HG03575 (cell line): ENCODE data around the gene BCKDHB.
"Not testable (repeated sequence)": the region's sequence is repeated elsewhere in the genome, so short reads cannot be mapped to it uniquely, and the experiment has no call there.

Source experiments
- ATAC-seq: cut with Tn5 transposase; IDR thresholded peaks from one replicate; pipeline ENCODE4 v1.9.1; 2021; ENCODE audit not compliant: unreplicated experiment, insufficient number of reproducible peaks, low FRiP score; ENCODE audit errors: extremely low read depth

BCKDHB gene

GRCh38 chr6:80106418-80107235, at the start of gene BCKDHB:
TSS of gene BCKDHB (plus strand) at chr6:80106671. CDS start at chr6:80106694, 23 bp downstream.
- ATAC-seq: peak; percentile 91

DNA sequence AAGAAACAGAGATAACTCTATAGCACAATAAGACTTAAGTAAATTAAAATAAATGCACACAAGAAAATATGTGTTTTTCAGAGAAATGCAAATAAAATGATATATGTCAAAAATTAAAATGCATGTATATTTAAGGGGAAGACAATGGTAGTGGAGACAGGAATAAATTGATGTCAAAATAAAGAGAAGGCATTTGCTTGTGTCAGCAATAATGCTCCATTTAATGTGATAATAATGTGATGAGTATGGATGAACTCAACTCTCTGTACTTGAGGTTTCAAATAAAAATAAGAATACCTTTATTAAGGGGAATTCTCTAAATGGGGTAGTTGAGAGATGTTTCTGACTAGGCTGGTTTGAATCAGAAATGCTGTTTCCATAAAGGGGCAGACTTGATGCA, 45.7 kb upstream of the BCKDHB start:
- ATAC-seq: no peak

DNA sequence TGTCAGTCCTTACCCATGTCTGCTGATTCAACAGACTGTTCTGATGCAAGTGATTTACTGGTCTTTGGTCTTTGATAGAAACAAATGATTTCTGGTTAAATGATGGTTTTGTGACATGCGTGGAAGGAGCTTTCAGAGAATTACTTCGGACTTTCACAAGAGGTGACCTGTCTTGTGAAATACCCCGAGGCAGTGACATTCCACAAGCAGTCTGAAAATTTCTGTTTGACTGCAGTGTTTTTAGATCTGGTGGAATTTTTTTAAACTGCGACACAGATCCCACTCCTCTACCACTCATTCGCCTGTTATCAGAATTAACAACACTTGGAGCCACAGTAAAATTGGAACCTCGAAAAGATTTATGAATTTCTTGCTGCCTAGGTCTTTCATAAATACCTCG, 38.3 kb upstream of the BCKDHB start:
- ATAC-seq: not testable (repeated sequence)

- not testable (repeated sequence) for ATAC-seq
Observed at GRCh38 chr6:80070431-80070830, 36.0 kb upstream of the BCKDHB start.

GRCh38 chr6:80077067-80077466, 29.4 kb upstream of the BCKDHB start:
- no peak for ATAC-seq

DNA sequence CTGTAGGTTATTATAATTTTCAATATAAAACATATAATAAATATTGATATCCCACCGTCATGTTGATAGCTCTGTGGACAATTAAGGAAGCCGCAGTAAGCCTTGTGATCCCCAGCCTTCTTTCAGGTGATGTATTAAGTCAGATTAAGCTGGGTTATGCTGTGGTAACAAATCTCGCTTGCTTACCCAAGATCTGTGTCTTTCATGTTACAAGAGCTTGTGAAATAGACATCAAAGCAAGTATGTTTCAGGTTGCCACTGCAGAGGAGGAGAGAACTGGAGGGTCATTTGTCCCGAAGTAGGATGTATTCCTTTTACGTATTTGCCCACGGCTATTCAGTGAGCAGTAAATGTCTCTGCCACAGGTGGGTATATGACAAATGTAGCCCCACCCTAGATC, 17.8 kb upstream of the BCKDHB start:
- ATAC-seq: no peak

DNA sequence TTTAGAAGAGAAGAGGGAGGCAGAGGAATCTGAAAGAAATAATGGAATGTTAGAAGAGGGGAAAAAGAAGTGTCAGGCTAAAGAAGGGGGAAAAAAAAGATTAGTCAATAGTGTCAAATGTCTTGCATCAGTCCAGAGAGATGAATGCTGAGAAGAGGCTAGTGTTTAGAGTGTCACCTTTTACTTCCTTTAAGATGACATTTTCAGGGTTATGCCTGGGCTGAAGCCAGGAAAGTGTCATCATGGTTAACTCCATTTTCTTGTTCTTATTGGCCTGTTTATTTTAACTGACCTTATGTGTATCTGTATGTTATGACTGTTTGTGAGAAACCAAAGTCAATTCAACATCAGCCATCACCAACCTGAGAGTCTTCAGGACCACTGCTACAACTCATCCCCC, 15.0 kb upstream of the BCKDHB start:
- no peak for ATAC-seq

- ATAC-seq: no peak
Observed at GRCh38 chr6:80094017-80094416, 12.5 kb upstream of the BCKDHB start.

DNA sequence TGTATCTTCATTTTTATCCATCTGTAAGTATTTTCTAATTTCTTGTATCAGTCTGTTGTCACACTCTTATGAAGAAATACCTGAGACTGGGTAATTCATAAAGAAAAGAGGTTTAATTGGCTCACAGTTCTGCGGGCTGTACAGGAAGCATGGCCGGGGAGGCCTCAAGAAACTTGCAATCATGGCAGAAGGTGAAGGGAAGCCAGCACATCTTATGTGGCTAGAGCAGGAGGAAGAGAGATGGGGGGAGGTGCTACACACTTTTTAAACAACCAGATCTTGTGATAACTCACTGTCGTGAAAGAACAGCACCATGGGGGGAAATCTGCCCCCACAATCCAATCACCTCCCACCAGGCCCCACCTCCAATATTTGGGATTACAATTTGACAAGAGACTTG, 10.9 kb upstream of the BCKDHB start:
- ATAC-seq: no peak

GRCh38 chr6:80098392-80098791, 8.1 kb upstream of the BCKDHB start:
- ATAC-seq: no peak

DNA sequence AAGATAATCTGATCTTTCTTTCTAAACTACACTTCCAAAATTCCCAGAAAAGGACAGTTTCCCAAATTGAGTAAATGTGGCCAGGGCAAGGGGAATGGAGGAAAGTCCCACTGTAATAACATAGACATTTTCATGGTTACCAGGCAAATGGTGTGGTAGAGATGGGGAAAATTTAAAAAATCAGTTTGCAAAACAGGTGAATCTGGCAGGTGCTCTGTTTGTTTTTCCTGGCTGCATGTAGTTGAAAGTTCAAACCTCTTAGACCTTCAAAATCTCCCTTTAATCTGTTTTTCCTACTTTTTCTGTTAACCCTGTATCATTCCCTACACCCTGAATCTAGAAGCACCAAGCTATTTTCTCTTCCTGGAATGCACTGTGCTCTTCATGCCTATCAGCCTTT, 2.0 kb upstream of the BCKDHB start:
- ATAC-seq: no peak

DNA sequence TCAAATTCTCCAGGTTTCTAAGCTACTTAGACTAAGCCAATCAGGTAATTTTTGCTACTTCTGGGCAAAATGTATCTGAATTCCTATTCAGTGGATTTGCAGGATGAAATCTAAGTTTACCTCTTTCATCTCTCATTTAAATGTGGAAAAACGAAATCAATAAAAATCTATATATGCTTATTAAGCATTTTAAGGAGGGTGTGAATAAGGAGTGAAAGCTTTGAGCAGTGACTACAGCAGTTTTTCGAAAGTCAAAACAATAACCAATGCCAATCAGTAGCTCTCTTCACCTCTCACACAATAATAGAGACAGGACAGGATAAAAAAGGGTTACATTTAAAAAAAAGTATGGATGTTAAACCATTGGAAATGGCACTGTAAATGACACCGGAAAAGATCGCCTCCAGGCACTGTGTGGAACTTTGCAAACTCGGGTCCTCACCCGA, 476 bp upstream of the BCKDHB start:
- ATAC-seq: peak; percentile 12

GRCh38 chr6:80122576-80122975, 16.1 kb downstream of the BCKDHB start:
- not testable (repeated sequence) for ATAC-seq

DNA sequence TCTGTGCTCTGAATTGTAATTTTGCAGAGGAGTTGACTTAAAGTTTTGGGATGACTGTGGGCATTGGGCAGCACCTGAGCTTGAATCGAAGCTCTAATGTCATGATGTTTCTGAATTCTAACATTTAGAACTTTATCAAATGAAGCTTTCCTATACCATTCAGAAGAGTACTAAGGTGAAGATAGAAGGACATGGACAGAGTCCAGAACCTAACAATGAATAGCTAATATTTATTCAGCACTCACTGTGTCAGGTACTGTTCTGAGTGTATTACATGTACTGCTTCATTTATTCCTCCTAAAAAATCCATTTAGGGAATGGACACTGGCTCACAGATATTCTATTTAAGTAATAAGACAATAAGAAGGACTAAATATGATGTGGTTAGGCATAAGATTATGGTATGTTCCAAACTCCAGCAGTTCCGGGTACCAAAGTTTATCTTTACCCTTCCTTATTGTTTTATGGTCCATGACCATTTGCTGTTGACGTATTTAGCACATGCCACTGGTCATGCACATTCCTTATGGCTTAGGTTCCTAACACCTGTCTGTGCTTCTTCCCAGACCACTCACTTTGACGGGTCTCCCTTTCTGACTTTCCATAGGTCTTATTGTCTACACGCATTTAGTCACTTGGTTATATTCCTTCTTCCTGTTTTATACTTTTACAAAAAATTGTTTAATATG, 20.3 kb downstream of the BCKDHB start:
- ATAC-seq: no peak

GRCh38 chr6:80129485-80129884, 23.0 kb downstream of the BCKDHB start:
- ATAC-seq: no peak

DNA sequence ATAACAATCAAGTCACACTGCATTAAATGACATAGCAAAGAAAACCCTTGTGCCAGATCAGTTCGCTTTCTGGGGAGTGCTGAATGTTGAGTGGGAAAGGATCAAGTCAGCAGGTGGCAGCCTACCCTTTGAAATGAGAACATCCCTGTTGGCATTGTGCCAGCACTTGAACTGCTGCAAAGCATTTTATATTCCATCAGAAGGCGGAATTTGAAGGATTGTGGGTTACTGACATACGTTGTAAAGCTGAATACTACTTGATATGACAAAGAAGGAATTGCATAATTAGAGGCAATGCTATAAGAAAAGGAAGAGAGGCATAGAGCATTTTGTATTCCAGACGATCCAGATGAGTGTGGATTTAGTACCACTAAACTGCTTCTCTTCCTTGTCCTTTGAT, 26.5 kb downstream of the BCKDHB start:
- ATAC-seq: no peak

DNA sequence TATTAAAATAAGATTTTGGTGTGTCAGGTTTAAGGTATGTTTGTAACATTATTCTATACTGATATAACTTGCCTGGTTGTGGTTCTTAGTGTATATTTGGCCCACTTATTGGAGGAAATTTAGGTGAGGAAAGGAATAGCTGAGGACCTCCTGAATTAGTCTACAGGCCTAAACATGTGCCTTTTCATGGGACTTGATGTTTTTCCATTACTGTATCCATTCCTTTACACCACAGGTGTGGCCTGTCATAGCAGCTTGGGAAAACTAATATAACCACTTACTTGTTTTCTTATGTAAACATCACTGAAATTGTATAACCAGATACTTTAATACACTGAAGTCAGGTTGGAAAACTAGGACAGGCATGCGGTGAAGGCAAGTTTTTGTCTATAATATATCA, 27.6 kb downstream of the BCKDHB start:
- ATAC-seq: no peak

DNA sequence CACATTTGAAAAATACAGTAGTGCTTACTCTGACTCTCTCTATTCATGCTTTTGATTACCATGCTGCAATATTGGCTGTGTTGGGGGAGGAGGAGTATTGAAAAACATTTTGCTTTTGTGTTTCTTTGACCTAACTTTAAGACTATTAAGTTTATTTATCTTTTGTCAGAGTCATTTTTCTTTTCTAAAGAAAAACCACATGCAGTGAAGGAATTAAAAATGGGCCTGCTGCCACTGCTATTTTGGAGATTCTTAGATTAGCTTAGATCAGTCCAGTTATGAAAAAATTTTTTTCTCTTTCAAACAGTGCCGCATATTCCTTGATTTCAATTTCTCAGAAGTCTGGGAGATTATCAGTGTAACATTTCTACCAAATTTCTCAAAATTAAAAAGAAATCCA, 36.1 kb downstream of the BCKDHB start:
- no peak for ATAC-seq

DNA sequence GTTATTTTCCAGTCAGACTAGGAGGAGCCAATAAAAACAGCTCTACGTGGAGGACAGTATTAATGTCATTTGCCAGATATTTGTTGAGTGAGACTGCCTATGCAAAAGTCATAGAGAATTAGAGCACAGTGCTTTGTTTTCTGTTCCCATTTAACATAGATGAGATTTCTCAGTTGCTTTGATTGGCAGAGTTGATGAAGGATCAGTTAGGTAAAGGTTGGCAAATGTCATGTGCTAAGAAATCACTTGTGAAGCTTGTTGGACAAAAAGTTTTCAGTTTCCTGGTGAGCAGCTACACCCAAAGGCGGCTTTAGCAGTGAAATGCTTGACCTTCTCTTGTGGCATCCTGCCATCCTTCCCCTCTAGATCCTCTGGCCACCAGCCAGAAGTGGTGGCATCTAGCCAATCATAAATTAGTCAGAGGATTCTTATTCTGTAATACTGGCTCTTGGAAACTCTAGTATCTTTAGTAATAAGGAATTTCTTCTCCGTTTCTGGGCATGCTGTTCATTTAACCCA, 37.0 kb downstream of the BCKDHB start:
- ATAC-seq: no peak

GRCh38 chr6:80144753-80145315, 38.4 kb downstream of the BCKDHB start:
- no peak for ATAC-seq
